PC-9 (cell line): ENCODE results near the gene RBM33. TPM values are rescaled to one million over a fixed set of nuclear protein-coding genes. Genes with fewer than 3 reads are reported as not detected.

Experiments used
- BruUV-seq: library from RNA; stranded (reverse); fragments of 400-500 nt; replicated peaks from 2 replicates; lab custom pipeline; 2021; lab: Mats Ljungman, UMichigan
- CTCF ChIA-PET: fragments of 300-600 bp; sonication (Branson Sonifier 250); formaldehyde crosslinking; loops from one replicate; lab custom pipeline; 2022; ENCODE audit warnings: antibody characterized with exemption; lab: Charles Lee
- POLR2A ChIA-PET: fragments of 300-600 bp; sonication (Branson Sonifier 250); formaldehyde crosslinking; loops from one replicate; lab custom pipeline; 2022; ENCODE audit warnings: antibody characterized with exemption; ENCODE audit not compliant: unreplicated experiment; lab: Charles Lee
- DNase-seq, 2 experiments: peaks; one replicate each; pipeline versions ENCODE4 v3.0.0 to v3.0.0-alpha.2; 2015 to 2022; ENCODE audit warnings: mixed read lengths in 1 of 2
- H2AFZ ChIP-seq: fragments of 200-600 bp; sonication (generic); 2 replicates; pipeline ENCODE4 v1.8.1; 2017; ENCODE audit warnings: antibody characterized with exemption
- H3F3A ChIP-seq: fragments of 200-600 bp; sonication (generic); 2 replicates; pipeline ENCODE4 v1.8.1; 2017; ENCODE audit warnings: antibody characterized with exemption, mild to moderate bottlenecking, low read depth; ENCODE audit not compliant: insufficient read depth
- H3K27ac ChIP-seq: fragments of 200-600 bp; sonication (generic); 2 replicates; pipeline ENCODE4 v1.6.1; 2016; ENCODE audit warnings: mixed run types
- H3K27me3 ChIP-seq: fragments of 200-600 bp; sonication (generic); 2 replicates; pipeline ENCODE4 v1.6.1; 2016; ENCODE audit warnings: low read depth, mixed run types; ENCODE audit not compliant: insufficient read depth
- H3K36me3 ChIP-seq: fragments of 200-600 bp; sonication (generic); 2 replicates; pipeline ENCODE4 v1.6.1; 2016; ENCODE audit warnings: low read depth, mixed run types
- H3K4me1 ChIP-seq: fragments of 200-600 bp; sonication (generic); replicated peaks from 2 replicates; pipeline ENCODE4 v1.6.1; 2016; ENCODE audit warnings: mixed run types; ENCODE audit not compliant: insufficient read depth
- H3K4me2 ChIP-seq: fragments of 200-600 bp; sonication (generic); 2 replicates; pipeline ENCODE4 v1.6.1; 2017; ENCODE audit warnings: mixed run types
- H3K4me3 ChIP-seq: fragments of 200-600 bp; sonication (generic); 2 replicates; pipeline ENCODE4 v1.6.1; 2016; ENCODE audit warnings: mixed run types
- H3K79me2 ChIP-seq: fragments of 200-600 bp; sonication (generic); 2 replicates; pipeline ENCODE4 v1.6.1; 2017; ENCODE audit warnings: low read depth, mixed run types
- H3K9me2 ChIP-seq: fragments of 200-600 bp; sonication (generic); 2 replicates; pipeline ENCODE4 v1.8.1; 2017; ENCODE audit warnings: mild to moderate bottlenecking; ENCODE audit not compliant: insufficient read depth
- H3K9me3 ChIP-seq: fragments of 200-600 bp; sonication (generic); 2 replicates; pipeline ENCODE4 v1.8.1; 2016; ENCODE audit warnings: low read depth; ENCODE audit not compliant: insufficient read depth
- H4K20me1 ChIP-seq: fragments of 200-600 bp; sonication (generic); 2 replicates; pipeline ENCODE4 v1.8.1; 2017; ENCODE audit not compliant: insufficient read depth
- EZH2 ChIP-seq: fragments of 200-600 bp; sonication (generic); IDR thresholded peaks from 2 replicates; pipeline ENCODE4 v1.8.0; 2017; ENCODE audit warnings: antibody characterized with exemption, low read depth
- intact Hi-C: fragments of 100-400 bp; cut with micrococcal nuclease; formaldehyde crosslinking; loops from one replicate; pipeline ENCODE4 v1.10.0; 2022; ENCODE audit not compliant: unreplicated experiment
- total RNA-seq: library from RNA; stranded (reverse); gene quantifications from 2 replicates; pipeline ENCODE4 v1.2.3, GENCODE V29; 2021
- TF ChIP-seq, protein P1 (sequence below): fragments of 200-600 bp; sonication (generic); conservative IDR thresholded peaks from 2 replicates; pipeline ENCODE4 v1.6.1; 2017; ENCODE audit warnings: mixed run types, antibody characterized with exemption, mild to moderate bottlenecking, moderate library complexity

RBM33 gene
- total RNA-seq, 1 experiment from 2014 or later: 85.7 TPM

DNA sequence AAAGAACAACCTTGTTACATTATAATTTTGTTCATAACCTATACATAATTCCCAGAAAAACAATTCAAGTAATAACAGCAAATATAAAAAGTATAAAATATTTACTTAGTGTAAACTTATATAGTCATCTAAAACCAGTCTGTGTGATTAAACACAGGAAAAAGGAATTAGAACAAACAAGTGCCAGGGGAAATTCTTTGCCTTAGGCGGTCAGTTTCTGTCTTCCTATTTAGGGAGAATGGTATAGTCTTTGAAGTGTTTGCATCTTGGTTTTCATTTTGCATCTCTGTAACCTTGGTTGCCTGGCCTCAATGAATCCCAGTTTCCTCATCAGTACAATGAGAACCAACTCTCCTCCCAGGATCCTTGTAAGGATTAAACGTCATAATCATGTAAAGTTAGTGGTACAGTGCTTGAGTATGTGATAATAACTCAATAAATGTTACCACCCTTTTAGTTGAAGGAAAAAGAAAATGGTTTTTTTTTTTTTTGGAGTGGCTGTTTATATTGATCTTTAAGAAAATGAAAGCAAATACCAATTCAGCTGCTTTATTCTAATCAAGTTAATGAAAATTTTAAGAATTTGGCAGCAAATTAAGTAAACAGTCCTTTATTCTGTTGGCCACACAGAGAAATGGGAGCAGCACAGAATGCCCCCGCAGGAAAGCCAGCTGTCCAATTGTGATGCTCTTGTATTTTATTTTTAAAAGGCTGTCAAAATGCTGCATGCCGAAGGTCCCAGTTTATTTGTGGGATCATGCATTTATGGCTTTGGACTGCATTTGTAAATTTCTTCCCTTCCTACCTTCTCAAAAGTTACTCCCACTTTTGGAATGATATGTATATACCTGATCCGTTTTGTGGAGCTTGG is 106.0 kb downstream of the RBM33 start:
- H3K4me3 ChIP-seq: no peak overlapping the region
- peaks cover 92% of the 10 kb centered on the region for H4K20me1 ChIP-seq
- DNase-seq: no peak
- POLR2A ChIA-PET: no interaction called here
- no peaks in the 10 kb centered on the region for H3K4me1 ChIP-seq
- H3F3A ChIP-seq: no peaks in the 10 kb centered on the region
- H3K9me2 ChIP-seq: no peaks in the 10 kb centered on the region
- peaks cover 12% of the 10 kb centered on the region for H3K36me3 ChIP-seq
- intact Hi-C loops: no loop called here
- CTCF ChIA-PET: no interaction called here
- H3K79me2 ChIP-seq: peaks cover 65% of the 10 kb centered on the region
- no peaks in the 10 kb centered on the region for H3K9me3 ChIP-seq
- no peak overlapping the region for H2AFZ ChIP-seq
- BruUV-seq: no TSS peak
- H3K27me3 ChIP-seq: no peaks in the 10 kb centered on the region
- no peak for TF ChIP-seq EZH2
- TF ChIP-seq, protein P1, sequence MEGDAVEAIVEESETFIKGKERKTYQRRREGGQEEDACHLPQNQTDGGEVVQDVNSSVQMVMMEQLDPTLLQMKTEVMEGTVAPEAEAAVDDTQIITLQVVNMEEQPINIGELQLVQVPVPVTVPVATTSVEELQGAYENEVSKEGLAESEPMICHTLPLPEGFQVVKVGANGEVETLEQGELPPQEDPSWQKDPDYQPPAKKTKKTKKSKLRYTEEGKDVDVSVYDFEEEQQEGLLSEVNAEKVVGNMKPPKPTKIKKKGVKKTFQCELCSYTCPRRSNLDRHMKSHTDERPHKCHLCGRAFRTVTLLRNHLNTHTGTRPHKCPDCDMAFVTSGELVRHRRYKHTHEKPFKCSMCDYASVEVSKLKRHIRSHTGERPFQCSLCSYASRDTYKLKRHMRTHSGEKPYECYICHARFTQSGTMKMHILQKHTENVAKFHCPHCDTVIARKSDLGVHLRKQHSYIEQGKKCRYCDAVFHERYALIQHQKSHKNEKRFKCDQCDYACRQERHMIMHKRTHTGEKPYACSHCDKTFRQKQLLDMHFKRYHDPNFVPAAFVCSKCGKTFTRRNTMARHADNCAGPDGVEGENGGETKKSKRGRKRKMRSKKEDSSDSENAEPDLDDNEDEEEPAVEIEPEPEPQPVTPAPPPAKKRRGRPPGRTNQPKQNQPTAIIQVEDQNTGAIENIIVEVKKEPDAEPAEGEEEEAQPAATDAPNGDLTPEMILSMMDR: no peak
- no peak overlapping the region for H3K4me2 ChIP-seq
- no peak overlapping the region for H3K27ac ChIP-seq

DNA sequence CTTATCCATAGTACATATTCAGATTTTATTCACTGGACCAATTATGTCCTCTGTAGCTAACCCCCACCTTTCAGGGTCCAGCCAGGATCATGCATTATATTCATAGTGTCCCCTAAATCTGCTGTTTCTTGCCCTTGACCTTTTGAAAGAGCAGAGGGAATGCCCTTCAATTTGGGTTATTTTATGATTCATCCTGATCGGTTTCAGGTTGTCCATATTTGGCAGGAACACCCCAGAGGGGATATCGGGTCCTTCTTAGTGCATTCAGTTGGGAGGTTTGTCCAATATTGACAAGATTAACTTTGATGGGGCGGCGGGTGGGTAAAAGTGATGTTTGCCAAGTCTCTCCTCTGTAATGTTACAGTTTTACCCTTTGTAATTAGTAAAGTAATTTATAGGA is 106.9 kb downstream of the RBM33 start:
- Histone ChIP-seq H3F3A (no peaks in the 10 kb centered on the region), H3K9me3 (no peaks in the 10 kb centered on the region), H3K4me2 (no peak overlapping the region), H4K20me1 (peaks cover 94% of the 10 kb centered on the region), H3K9me2 (no peaks in the 10 kb centered on the region), H2AFZ (no peak overlapping the region), H3K36me3 (peaks cover 3% of the 10 kb centered on the region; the same call in 1 of the 2 replicates), H3K27me3 (no peaks in the 10 kb centered on the region), H3K4me3 (no peak overlapping the region), H3K27ac (no peak overlapping the region), H3K4me1 (no peaks in the 10 kb centered on the region), H3K79me2 (peaks cover 65% of the 10 kb centered on the region)
- no TSS peak for BruUV-seq
- TF ChIP-seq EZH2: no peak
- TF ChIP-seq, protein P1: no peak
- ChIA-PET CTCF (no interaction called here), POLR2A (no interaction called here)
- intact Hi-C loops: no loop called here
- DNase-seq: no peak

DNA sequence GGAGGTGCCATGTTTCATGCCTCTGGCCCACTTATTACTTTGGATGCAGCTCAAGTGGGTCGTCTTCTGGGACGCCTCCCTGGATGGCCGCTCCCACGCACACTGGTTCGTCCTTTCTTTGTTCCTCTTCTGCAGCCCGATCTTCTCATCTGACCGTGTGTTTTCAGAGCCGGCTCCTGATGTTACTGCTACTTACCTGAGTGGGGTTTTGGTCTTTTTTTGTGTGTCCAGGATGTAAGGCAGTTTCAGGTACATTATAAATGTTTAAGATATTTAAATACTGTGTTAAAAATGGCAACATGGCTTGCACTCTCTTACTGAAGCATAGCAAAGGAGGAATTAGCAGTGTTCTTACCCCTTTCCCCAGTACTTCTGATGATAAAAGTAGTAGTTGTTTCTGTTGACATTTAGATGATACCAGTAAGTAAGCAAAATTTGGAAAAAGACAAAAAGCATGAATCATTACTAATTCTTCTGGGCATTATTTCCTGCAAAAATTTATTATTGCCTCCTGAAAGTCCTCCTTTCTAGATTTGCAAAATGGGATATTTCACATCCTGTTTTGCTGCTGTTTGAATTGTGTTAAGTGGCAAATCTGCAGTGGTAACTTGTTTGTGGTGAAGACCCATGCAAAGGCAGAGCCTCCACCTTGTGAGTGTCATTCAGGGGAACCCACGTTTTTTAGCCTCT is 108.4 kb downstream of the RBM33 start:
- intact Hi-C loops: no loop called here

More for the DNA sequence above, 108.4 kb downstream of the RBM33 start:
- Histone ChIP-seq H3K9me2 (no peaks in the 10 kb centered on the region), H4K20me1 (peaks cover 89% of the 10 kb centered on the region), H3K9me3 (no peaks in the 10 kb centered on the region), H2AFZ (no peak overlapping the region), H3K27me3 (no peaks in the 10 kb centered on the region), H3K36me3 (peaks cover 3% of the 10 kb centered on the region; the same call in 1 of the 2 replicates), H3K27ac (no peak overlapping the region), H3K4me1 (no peaks in the 10 kb centered on the region), H3F3A (no peaks in the 10 kb centered on the region), H3K4me3 (no peak overlapping the region), H3K79me2 (peaks cover 65% of the 10 kb centered on the region), H3K4me2 (no peak overlapping the region)
- CTCF ChIA-PET: no interaction called here
- POLR2A ChIA-PET: no interaction called here
- TF ChIP-seq EZH2: no peak
- TF ChIP-seq, protein P1: no peak
- DNase-seq: no peak
- BruUV-seq: no TSS peak
